ENCODE data around the gene FZR1.
"Not testable (repeated sequence)": the region's sequence is repeated elsewhere in the genome, so short reads cannot be mapped to it uniquely, and the experiment has no call there.

FZR1 gene

DNA sequence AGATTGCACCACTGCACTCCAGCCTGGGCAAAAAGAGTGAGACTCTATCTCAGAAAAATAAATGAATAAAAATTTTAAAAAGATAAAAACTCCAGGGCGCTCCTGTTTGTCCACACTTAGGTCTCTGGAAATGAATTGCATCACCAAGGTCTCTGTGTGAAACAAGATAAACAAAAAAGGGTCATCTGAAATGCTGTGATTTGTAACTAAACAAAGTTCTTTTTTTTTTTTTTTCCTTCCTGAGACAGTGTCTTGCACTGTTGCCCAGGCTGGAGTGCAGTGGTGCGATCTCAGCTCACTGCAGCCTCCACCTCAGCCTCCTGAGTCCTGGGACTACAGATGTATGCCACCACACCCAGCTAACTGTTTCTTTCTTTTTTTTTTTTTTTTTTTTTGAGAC is 11.5 kb downstream of the FZR1 start:
- FAIRE-seq = no peak

DNA sequence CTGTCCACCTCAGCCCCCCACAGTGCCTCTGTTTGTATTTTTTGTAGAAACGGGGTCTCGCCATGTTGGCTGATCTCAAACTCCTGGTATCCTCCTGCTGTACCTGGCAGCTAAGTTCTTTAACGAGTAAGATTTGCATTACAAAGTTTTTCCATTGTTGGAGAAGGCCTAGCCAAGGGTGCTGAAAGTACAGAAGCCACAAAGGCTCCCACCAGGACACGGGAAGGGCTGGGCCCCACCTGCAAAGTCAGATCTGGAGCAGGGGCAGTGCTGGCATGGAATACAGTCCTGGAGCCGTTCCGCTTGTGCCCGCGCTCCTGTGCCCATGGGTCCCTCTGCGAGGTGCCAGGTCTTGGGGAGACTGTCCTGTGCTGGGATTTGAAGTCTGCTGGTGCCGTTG is 12.1 kb downstream of the FZR1 start:
- no peak for FAIRE-seq

DNA sequence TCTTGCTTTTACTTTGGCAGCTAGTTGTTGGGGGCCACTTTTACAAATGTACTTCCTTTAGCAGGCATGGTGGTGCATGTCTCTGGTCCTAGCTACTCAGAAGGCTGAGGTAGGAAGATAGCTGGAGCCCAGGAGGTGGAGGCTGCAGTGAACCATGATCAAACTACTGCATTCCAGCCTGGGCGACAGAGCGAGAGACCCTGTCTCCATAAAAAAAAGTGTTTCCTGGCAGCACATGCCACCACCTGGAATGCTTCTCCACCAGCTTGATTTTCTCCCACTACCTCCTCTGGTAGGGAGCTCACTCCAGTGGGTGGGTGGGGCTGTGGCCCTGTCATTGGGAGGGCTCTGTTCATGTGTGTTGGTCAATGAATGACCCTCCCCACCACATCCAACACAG is 12.5 kb downstream of the FZR1 start:
- FAIRE-seq = no peak

GRCh38 chr19:3519126-3519525 is 13.0 kb downstream of the FZR1 start:
- no peak for FAIRE-seq

DNA sequence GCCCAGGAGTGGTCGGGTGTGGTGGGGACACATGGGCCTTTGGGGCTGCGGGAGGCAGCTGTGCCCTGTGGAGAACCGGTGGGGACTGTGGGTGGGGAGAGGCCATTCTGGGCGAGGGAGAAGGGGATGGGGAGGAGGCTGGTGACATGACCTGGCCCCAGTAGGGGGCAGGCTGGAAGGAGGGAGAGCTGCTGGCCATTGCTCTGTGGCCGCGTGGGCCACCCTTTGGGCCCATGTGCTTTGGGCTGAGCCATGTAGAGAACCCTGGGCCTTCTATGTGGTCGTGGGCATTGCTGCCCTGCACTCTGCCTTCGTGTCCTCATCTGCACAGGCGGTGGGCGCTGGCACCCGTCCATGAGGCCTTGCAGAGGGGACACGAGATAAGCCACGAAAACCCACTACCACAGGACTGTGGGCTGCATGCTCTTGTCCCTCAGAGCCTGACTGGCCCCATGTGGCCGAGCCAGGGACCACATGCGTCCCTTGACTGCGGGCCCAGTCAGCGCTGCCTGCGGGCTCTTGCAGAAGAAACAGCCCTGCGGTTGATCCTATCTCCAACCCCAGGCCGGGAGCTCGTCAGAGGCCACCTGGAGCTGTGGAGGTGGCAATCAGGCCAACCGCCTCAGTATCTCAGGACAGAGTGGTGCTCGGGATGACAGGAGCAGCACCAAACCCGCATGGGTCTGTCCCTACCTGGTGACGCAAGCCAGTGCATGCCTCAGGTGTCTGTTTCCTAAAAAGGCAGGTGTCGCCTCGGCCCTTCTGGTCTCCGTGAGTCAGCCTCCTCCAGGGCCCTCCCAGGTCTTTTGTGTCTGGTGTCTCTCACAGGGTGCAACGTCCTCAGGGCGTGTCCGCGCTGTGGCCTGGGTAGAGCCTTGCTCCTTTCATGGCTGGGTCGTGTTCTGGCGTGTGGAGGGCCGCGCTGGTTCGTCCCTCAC is 14.3 kb downstream of the FZR1 start:
- no peak for FAIRE-seq

DNA sequence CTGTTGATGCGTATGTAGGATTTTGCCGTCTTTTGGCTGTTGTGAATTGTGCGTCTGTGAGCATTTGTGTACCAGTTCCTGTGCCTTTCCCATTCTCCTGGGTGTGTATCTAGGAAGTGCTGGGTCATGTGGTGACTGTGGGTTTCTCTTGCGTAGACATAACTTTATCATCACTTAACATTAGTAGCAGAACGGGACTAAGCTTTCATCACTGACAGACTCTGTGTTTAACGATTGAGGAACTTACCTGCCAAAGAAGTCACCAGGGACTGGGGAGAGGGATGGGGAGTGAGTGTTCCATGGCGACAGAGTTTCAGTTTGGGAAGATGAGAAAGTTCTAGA is 15.0 kb downstream of the FZR1 start:
- no peak for FAIRE-seq

DNA sequence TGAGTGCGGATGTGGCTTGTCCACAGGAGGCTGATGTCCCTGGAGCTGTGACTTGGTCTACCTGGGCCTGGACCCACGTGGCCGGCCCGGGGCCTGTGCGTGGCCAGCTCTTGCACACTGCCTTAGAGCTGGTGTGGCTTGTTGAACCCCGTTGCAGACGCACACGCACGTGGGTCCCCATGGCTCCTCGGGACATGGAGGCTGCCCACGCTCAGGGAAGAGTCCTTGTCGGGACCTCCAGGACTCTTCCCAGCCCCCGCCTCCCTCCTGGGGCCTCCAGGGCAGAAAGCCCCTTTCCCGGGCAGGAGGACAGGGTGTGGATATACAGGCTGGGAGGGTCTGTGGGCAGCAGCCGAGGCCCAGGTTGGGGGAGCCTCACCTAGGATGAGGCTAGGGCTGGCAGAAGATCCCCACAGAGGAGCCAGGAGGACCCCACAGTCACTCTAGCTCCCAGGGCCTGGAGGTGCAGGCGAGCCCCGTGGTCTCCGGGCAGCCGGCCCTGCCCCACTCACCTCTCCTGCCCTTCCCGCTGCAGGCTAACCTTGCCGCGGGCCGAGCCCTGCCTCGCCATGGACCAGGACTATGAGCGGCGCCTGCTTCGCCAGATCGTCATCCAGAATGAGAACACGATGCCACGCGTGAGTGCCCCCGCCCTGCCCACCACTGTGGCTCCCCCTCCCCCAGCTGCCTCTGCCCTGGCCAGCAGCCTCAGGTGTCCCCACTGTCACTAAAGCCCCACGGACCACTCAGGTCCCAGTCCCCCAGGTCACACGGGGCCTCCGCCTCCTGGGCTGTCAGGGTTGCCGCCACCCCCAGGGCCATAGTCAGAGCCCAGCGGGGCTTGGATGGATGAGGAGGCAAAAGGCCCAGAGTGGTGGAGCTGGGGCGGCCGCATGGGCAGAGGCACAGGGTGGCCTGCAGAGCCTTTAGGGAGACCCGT is 16.6 kb downstream of the FZR1 start:
- no peak for FAIRE-seq

DNA sequence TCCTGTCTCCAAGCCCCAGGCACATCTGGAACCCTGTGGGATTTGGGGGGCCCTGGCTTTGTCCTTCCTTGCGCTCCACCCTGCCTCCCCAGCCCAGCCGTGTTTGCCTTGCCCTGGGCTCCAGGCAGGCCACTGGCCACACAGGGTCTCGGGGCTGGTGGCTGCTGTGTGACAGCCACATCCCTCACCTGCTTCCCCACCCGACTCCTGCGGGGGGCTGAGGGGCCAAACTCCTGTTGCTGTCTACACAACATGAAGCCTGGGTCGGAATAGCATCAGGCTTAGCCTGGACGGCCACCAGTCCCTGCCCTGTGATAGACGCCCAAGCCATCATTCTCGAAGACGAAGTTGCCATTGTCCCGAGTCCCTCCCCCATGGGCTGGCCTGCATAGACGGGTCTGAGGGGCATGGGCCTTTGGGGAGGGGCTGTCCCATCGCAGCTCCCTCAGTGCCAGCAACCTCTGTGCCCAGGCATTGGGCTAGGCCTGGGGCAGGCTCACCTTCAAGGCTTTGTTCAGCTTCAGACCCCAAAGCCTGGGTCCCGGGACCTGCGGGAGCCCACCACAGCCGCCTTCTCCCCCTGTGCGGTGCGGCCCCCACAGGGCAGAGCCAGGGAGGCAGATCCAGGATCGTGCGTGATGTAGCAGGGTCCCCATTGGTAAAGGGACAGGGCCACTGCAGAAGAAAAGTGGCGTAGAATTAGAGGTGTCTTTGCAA is 17.4 kb downstream of the FZR1 start:
- no peak for FAIRE-seq

- no peak for FAIRE-seq
These were observed 18.1 kb downstream of the FZR1 start for GRCh38 chr19:3524078-3524842.

- FAIRE-seq = no peak
These were observed 18.9 kb downstream of the FZR1 start for GRCh38 chr19:3524904-3525451.

DNA sequence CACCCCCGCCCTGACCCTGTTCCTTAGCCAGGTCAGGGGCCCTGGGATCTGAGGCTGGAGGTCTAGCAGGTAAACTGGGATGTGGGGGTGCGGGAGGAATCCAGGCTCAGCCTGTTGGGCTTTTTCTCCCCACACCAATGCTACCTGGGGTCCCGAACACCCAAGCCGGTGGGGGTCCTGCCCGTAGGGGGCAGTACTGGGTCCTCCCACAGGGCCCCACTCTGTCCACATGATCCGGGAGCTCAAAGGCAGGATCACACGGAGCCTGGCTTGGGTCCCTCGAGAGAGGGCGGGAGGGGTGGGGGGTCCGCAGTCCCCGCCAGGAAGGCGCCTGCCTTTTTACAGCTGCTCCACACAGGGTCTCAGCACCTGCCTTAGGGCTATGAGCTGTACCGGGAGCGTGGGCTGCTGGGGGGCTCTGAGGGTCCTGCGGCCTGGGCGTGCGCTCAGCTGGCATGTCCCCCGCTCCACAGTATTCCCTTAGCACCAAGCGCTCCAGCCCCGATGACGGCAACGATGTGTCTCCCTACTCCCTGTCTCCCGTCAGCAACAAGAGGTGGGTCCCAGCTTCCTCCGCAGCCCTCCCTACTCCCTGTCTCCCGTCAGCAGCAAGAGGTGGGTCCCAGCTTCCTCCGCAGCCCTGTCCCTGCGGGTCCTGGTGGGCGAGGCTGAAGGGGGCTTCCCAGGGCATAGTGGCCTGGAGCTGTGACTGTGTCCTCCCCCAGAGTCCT is 20.6 kb downstream of the FZR1 start:
- FAIRE-seq = no peak

- FAIRE-seq = no peak
These were observed 21.3 kb downstream of the FZR1 start for GRCh38 chr19:3527238-3527910.

- FAIRE-seq = no peak
These were observed 22.0 kb downstream of the FZR1 start for GRCh38 chr19:3528080-3528479.

- FAIRE-seq = no peak
These were observed 22.6 kb downstream of the FZR1 start for GRCh38 chr19:3528539-3529211.

DNA sequence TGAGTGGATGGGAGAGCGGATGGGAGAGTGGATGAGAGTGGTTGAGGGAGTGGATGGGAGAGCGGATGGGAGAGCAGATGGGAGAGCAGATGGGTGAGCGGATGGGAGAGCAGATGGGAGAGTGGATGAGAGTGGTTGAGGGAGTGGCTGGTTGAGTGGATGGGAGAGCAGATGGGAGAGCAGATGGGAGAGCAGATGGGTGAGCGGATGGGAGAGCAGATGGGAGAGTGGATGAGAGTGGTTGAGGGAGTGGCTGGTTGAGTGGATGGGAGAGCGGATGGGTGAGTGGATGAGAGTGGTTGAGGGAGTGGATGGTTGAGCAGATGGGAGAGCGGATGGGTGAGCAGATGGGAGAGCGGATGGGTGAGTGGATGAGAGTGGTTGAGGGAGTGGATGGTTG is 23.2 kb downstream of the FZR1 start:
- not testable (repeated sequence) for FAIRE-seq

GRCh38 chr19:3530389-3530788 is 24.3 kb downstream of the FZR1 start:
- FAIRE-seq = no peak

- FAIRE-seq = no peak
These were observed 25.6 kb downstream of the FZR1 start for GRCh38 chr19:3531716-3532115.

- no peak for FAIRE-seq
These were observed 26.2 kb downstream of the FZR1 start for GRCh38 chr19:3532154-3532786.

DNA sequence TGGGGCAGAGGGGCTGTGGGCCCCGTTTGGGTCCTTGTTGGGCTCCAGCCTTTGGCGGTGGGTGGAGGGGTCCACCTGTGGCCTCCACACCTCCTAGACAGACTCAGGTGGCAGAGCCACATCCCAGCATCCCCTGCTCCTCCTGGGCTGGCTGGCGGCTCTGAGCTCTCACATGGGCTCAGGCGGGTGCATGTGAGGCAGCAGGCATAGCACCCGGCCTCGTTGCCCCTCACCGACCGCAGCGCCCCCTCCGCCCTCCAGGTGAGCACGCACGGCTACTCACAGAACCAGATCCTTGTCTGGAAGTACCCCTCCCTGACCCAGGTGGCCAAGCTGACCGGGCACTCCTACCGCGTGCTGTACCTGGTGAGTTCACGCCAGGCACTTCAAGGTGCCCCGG is 26.9 kb downstream of the FZR1 start:
- no peak for FAIRE-seq

Data from A204.1 (cell line).